HL-60 (cell line): ENCODE results near the gene ARF4.

ENCODE experiments used
- DNase-seq, 2 experiments: peaks; one replicate each; pipeline ENCODE4 v3.0.0-alpha.2; 2010 to 2020; ENCODE audit warnings: low read depth in 1 of 2, low spot score in 1 of 2
- H3K27ac ChIP-seq: fragments of 250-450 bp; sonication (Bioruptor Pico); replicated peaks from 2 replicates; pipeline ENCODE4 v1.5.1; 2020; ENCODE audit warnings: mild to moderate bottlenecking, moderate library complexity
- H3K27me3 ChIP-seq: fragments of 250-450 bp; sonication (Bioruptor Pico); 2 replicates; pipeline ENCODE4 v1.5.1; 2021; ENCODE audit warnings: mild to moderate bottlenecking, moderate library complexity; ENCODE audit not compliant: insufficient read depth, poor library complexity, severe bottlenecking
- H3K4me3 ChIP-seq: replicated peaks from 2 replicates; pipeline ENCODE4 v1.5.1; 2011; ENCODE audit warnings: mild to moderate bottlenecking, control low read depth, low read length; ENCODE audit not compliant: insufficient read depth
- GABPA ChIP-seq: IDR thresholded peaks from 2 replicates; pipeline ENCODE4 v1.6.1; 2012; ENCODE audit warnings: low read depth
- POLR2AphosphoS5 ChIP-seq: IDR thresholded peaks from 2 replicates; pipeline ENCODE4 v1.6.1; 2012; ENCODE audit warnings: low read depth
- SPI1 ChIP-seq: IDR thresholded peaks from 2 replicates; pipeline ENCODE4 v1.6.1; 2012; ENCODE audit warnings: low read depth, mild to moderate bottlenecking, borderline replicate concordance
- TF ChIP-seq, protein P1 (sequence below): IDR thresholded peaks from one replicate; pipeline ENCODE4 v1.5.1; 2011; ENCODE audit warnings: low read length, control low read depth, inconsistent platforms; ENCODE audit not compliant: insufficient read depth
- TF ChIP-seq, protein P2 (sequence below): IDR thresholded peaks from 2 replicates; pipeline ENCODE4 v1.6.1; 2012; ENCODE audit warnings: low read depth; ENCODE audit not compliant: insufficient replicate concordance

The ARF4 gene

DNA sequence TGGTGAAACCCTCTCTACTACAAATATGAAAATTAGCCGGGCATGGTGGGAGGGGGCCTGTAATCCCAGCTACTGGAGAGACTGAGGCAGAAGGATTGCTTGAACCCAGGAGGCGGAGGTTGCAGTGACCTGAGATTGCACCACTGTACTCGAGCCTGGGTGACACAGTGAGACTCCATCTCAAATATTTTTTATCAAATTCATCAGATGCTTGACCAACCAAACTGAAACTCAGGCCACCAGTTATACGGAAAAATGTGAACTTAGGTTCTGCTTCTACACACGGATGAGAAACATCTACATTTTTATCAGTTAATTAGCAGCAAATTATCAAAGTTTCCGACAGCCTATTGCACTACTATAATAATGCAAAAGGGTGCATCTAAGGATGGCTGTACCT lies 4.8 kb downstream of the ARF4 start:
- no peak for DNase-seq
- no peaks in the 10 kb centered on the region for H3K27me3 ChIP-seq
- TF ChIP-seq POLR2AphosphoS5 (no peak), SPI1 (no peak), GABPA (no peak)
- TF ChIP-seq, protein P1, sequence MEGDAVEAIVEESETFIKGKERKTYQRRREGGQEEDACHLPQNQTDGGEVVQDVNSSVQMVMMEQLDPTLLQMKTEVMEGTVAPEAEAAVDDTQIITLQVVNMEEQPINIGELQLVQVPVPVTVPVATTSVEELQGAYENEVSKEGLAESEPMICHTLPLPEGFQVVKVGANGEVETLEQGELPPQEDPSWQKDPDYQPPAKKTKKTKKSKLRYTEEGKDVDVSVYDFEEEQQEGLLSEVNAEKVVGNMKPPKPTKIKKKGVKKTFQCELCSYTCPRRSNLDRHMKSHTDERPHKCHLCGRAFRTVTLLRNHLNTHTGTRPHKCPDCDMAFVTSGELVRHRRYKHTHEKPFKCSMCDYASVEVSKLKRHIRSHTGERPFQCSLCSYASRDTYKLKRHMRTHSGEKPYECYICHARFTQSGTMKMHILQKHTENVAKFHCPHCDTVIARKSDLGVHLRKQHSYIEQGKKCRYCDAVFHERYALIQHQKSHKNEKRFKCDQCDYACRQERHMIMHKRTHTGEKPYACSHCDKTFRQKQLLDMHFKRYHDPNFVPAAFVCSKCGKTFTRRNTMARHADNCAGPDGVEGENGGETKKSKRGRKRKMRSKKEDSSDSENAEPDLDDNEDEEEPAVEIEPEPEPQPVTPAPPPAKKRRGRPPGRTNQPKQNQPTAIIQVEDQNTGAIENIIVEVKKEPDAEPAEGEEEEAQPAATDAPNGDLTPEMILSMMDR = no peak
- TF ChIP-seq, protein P2, sequence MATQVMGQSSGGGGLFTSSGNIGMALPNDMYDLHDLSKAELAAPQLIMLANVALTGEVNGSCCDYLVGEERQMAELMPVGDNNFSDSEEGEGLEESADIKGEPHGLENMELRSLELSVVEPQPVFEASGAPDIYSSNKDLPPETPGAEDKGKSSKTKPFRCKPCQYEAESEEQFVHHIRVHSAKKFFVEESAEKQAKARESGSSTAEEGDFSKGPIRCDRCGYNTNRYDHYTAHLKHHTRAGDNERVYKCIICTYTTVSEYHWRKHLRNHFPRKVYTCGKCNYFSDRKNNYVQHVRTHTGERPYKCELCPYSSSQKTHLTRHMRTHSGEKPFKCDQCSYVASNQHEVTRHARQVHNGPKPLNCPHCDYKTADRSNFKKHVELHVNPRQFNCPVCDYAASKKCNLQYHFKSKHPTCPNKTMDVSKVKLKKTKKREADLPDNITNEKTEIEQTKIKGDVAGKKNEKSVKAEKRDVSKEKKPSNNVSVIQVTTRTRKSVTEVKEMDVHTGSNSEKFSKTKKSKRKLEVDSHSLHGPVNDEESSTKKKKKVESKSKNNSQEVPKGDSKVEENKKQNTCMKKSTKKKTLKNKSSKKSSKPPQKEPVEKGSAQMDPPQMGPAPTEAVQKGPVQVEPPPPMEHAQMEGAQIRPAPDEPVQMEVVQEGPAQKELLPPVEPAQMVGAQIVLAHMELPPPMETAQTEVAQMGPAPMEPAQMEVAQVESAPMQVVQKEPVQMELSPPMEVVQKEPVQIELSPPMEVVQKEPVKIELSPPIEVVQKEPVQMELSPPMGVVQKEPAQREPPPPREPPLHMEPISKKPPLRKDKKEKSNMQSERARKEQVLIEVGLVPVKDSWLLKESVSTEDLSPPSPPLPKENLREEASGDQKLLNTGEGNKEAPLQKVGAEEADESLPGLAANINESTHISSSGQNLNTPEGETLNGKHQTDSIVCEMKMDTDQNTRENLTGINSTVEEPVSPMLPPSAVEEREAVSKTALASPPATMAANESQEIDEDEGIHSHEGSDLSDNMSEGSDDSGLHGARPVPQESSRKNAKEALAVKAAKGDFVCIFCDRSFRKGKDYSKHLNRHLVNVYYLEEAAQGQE = no peak
- H3K27ac ChIP-seq = no peak overlapping the region
- no peak overlapping the region for H3K4me3 ChIP-seq

GRCh38 chr3:57587905-57588304 lies 9.2 kb downstream of the ARF4 start:
- H3K27ac ChIP-seq = no peak overlapping the region
- no peak for TF ChIP-seq POLR2AphosphoS5
- no peak for TF ChIP-seq GABPA
- TF ChIP-seq, protein P1 = no peak
- DNase-seq = no peak
- no peaks in the 10 kb centered on the region for H3K27me3 ChIP-seq
- H3K4me3 ChIP-seq = no peak overlapping the region

DNA sequence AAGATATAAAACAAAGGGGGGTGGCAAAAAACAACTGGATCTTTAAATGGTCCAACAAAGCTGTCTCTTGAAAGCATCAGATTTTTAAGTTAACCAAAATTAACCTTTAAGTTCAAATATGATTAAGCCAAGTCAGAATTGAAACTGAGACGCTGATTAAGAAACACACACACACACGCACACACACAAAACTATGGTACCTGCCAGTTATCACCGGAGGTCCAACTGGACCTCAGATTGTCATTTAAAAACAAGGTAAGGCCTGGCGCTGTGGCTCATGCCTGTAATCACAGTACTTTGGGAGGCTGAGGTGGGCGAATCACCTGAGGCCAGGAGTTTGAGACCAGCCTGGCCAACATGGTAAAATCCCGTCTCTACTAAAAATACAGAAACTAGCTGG lies 10.4 kb downstream of the ARF4 start:
- no peaks in the 10 kb centered on the region for H3K27me3 ChIP-seq
- no peak for DNase-seq
- H3K4me3 ChIP-seq = no peak overlapping the region
- TF ChIP-seq SPI1 = no peak
- H3K27ac ChIP-seq = no peak overlapping the region

- Histone ChIP-seq H3K27ac (no peak overlapping the region), H3K27me3 (no peaks in the 10 kb centered on the region), H3K4me3 (no peak overlapping the region)
- TF ChIP-seq POLR2AphosphoS5 (no peak), GABPA (no peak), SPI1 (no peak)
- TF ChIP-seq, protein P2 = no peak
- TF ChIP-seq, protein P1 = no peak
- DNase-seq = no peak
These were observed 13.6 kb downstream of the ARF4 start for GRCh38 chr3:57583544-57583943.
